Lung (tissue), 12 donors: ENCODE measurements around the gene CFAP54. TPM values are rescaled to one million over a fixed set of nuclear protein-coding genes. Genes with fewer than 3 reads are reported as not detected.

Experiments
- ATAC-seq: fragments of 200-7000 bp; cut with Tn5 transposase; one replicate; pipeline ENCODE4 v1.9.1; 2020; ENCODE audit warnings: moderate number of reproducible peaks; ENCODE audit not compliant: insufficient read depth, low FRiP score
- DNase-seq, 3 donors: peaks; one replicate each; pipeline ENCODE4 v3.0.0-alpha.2; 2013 to 2017
- H3K27ac ChIP-seq, 2 donors: one replicate each; pipeline ENCODE4 v1.5.1; 2013; ENCODE audit warnings: mild to moderate bottlenecking in 2 of 2, moderate library complexity in 2 of 2, control low read depth in 1 of 2, inconsistent platforms in 1 of 2, low read depth in 1 of 2, low read length in 1 of 2
- H3K27me3 ChIP-seq, 3 donors: one replicate each; pipeline ENCODE4 v1.5.1; 2013; ENCODE audit warnings: low read length in 2 of 3; ENCODE audit not compliant: control insufficient read depth in 3 of 3, insufficient read depth in 3 of 3
- H3K36me3 ChIP-seq, 4 donors: one replicate each; pipeline ENCODE4 v1.5.1; 2013; ENCODE audit warnings: low read length in 4 of 4, mild to moderate bottlenecking in 1 of 4, moderate library complexity in 1 of 4; ENCODE audit not compliant: control insufficient read depth in 4 of 4, insufficient read depth in 4 of 4
- H3K4me1 ChIP-seq, 5 donors: one replicate each; pipeline ENCODE4 v1.5.1; 2013; ENCODE audit warnings: low read length in 5 of 5, mild to moderate bottlenecking in 2 of 5, moderate library complexity in 1 of 5; ENCODE audit not compliant: control insufficient read depth in 5 of 5, insufficient read depth in 5 of 5
- H3K4me3 ChIP-seq: one replicate; pipeline ENCODE4 v1.5.1; 2013; ENCODE audit warnings: mild to moderate bottlenecking, control low read depth, moderate library complexity
- H3K9ac ChIP-seq, 2 donors: one replicate each; pipeline ENCODE4 v1.5.1; 2013; ENCODE audit warnings: low read length in 2 of 2, control low read depth in 1 of 2; ENCODE audit not compliant: insufficient read depth in 1 of 2
- H3K9me3 ChIP-seq, 4 donors: one replicate each; pipeline ENCODE4 v1.5.1; 2013; ENCODE audit warnings: low read length in 3 of 4, mild to moderate bottlenecking in 1 of 4, moderate library complexity in 1 of 4; ENCODE audit not compliant: control insufficient read depth in 4 of 4, insufficient read depth in 3 of 4
- WGBS, 2 donors: extraction: QIAGEN DNeasy Blood & Tissue Kit; methylation state at CpG; one replicate each; pipeline ENCODE4 v1.1.7; 2013; 5-methylcytosine and 5-hydroxymethylcytosine counted together
- polyA plus RNA-seq, 2 donors: library from polyadenylated mRNA; stranded (reverse); fragments of 200-250 nt; gene quantifications; one replicate each; pipeline ENCODE4 v1.2.1, GENCODE V29; 2013
- total RNA-seq, 2 donors: library from RNA; depleted of rRNA in 1 of 2; stranded (reverse); fragments of >200 nt in 1 of 2; gene quantifications; one replicate each; pipeline ENCODE4 v1.2.1, GENCODE V29; 2014 to 2021
- TF ChIP-seq, protein P1 (sequence below): IDR thresholded peaks from 2 replicates; pipeline ENCODE4 v1.5.1; 2012; ENCODE audit warnings: mild to moderate bottlenecking; ENCODE audit errors: control extremely low read depth, extremely low read depth
- donor health status: control.
- donor health status: control.
- donor health status: Bipolar disorder and iron deficiency.
- donor health status: healthy.
- donor health status: DM: yes; HTN: yes; CAD: no.

CFAP54 gene
- total and polyA plus RNA-seq, 4 donors, result 0.80 to 35.4 (median 8.2) TPM

DNA sequence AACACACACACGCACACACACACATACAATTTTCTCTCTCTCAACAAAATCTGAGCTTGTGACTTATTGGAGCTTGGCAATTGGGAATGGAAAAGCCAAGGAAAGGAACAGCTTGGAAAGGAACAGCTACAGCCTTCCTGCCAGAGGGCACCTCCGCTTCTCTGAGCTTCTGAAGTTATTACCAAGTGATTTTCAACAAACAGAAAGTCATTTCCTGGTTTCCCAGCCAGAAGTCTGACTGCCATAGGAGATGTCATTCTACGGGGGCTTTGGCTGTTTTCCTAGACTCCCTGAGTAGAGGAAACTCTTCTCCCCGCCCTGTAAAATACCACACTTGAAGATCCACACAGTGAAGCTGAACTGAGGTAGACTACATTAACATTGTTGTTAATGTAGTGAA, 198.3 kb downstream of the CFAP54 start:
- DNase-seq (peak in 2 of 3 donors; percentile 27 to 60), ATAC-seq (no peak)
- Histone ChIP-seq H3K4me1 (no peaks in the 10 kb centered on the region), H3K27me3 (no peaks in the 10 kb centered on the region), H3K9me3 (no peaks in the 10 kb centered on the region), H3K36me3 (no peaks in the 10 kb centered on the region), H3K4me3 (no peak overlapping the region), H3K27ac (no peak overlapping the region), H3K9ac (no peak overlapping the region)
- TF ChIP-seq, protein P1, sequence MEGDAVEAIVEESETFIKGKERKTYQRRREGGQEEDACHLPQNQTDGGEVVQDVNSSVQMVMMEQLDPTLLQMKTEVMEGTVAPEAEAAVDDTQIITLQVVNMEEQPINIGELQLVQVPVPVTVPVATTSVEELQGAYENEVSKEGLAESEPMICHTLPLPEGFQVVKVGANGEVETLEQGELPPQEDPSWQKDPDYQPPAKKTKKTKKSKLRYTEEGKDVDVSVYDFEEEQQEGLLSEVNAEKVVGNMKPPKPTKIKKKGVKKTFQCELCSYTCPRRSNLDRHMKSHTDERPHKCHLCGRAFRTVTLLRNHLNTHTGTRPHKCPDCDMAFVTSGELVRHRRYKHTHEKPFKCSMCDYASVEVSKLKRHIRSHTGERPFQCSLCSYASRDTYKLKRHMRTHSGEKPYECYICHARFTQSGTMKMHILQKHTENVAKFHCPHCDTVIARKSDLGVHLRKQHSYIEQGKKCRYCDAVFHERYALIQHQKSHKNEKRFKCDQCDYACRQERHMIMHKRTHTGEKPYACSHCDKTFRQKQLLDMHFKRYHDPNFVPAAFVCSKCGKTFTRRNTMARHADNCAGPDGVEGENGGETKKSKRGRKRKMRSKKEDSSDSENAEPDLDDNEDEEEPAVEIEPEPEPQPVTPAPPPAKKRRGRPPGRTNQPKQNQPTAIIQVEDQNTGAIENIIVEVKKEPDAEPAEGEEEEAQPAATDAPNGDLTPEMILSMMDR, result no peak
- 33 to 58% methylated on average over 4 of the region's 4 CpGs for WGBS, 2 donors

GRCh38 chr12:96698521-96698920, 209.1 kb downstream of the CFAP54 start:
- Histone ChIP-seq H3K4me3 (no peak overlapping the region), H3K9ac (no peak overlapping the region), H3K4me1 (no peaks in the 10 kb centered on the region), H3K27ac (no peak overlapping the region), H3K9me3 (no peaks in the 10 kb centered on the region), H3K27me3 (no peaks in the 10 kb centered on the region), H3K36me3 (no peaks in the 10 kb centered on the region)
- DNase-seq (no peak), ATAC-seq (no peak)
- TF ChIP-seq, protein P1, result no peak
- 91 to 92% methylated on average over 5 of the region's 5 CpGs for WGBS, 2 donors

DNA sequence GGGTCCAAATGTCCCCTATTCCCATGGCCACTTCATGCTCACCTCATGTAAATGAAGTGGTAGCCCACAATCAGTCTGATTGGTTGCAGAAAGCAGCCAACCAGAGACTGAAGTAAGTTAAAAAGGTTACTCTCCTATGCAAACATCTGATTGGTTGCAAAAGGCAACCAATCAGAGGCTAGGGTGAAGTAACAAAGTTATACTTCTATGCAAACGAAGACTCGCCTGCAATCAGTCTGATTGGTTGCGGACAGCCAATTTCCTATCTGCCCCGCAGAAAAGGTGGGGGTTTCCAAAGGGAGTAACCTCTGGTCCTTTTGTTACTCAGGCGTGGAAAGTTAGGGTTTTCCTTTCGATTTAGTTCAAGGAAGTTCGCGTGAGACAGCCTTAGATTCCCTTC, 209.6 kb downstream of the CFAP54 start:
- Histone ChIP-seq H3K4me3 (no peak overlapping the region), H3K36me3 (no peaks in the 10 kb centered on the region), H3K27ac (no peak overlapping the region), H3K27me3 (no peaks in the 10 kb centered on the region), H3K4me1 (no peaks in the 10 kb centered on the region), H3K9ac (no peak overlapping the region), H3K9me3 (no peaks in the 10 kb centered on the region)
- TF ChIP-seq, protein P1, result no peak
- DNase-seq (no peak), ATAC-seq (no peak)
- whole genome bisulfite sequencing, 2 donors, result 95 to 96% methylated on average over 8 of the region's 8 CpGs

DNA sequence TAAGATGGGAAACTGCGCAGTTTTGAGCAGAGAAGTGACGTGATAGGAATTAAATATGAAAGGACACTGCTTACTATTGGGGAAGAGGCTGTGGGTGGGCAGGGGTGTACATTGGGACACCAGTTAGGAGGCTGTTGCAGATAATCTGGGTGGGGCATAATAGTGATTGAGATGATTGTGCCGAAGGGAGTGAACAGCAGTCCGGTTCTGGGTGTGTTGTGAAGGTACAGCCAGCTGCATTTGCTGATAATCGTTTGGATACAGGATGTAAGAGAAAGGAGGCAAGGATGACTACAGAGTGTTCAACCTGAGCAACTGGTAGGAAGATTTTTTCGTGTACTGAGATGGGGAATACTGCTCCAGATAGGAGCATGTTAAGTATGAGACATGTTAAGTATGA, 212.5 kb downstream of the CFAP54 start:
- H3K9ac ChIP-seq, result no peak overlapping the region
- no peaks in the 10 kb centered on the region for H3K36me3 ChIP-seq
- no peak for ATAC-seq
- no peaks in the 10 kb centered on the region for H3K9me3 ChIP-seq
- TF ChIP-seq, protein P1, result no peak
- H3K27me3 ChIP-seq, result no peaks in the 10 kb centered on the region
- no peak overlapping the region for H3K27ac ChIP-seq
- H3K4me1 ChIP-seq, result no peaks in the 10 kb centered on the region
- DNase-seq, result no peak
- WGBS, 2 donors, result 80 to 93% methylated on average over 6 of the region's 6 CpGs
- no peak overlapping the region for H3K4me3 ChIP-seq
